Endothelial cell of umbilical vein (primary cell): ENCODE results near the gene MAML3. TPM values are rescaled to one million over a fixed set of nuclear protein-coding genes. Genes with fewer than 3 reads are reported as not detected.

Experiments
- BruUV-seq: library from RNA; stranded (reverse); fragments of 400-500 nt; replicated peaks from 2 replicates; lab custom pipeline; 2021; lab: Mats Ljungman, UMichigan
- CTCF ChIA-PET: fragments of 300-600, 350-600 bp; sonication (Branson Sonifier 250); formaldehyde crosslinking; loops from one replicate; lab custom pipeline; 2021; ENCODE audit warnings: antibody characterized with exemption, inconsistent platforms; lab: Charles Lee
- POLR2A ChIA-PET: fragments of 300-600, 350-600 bp; sonication (Branson Sonifier 250); formaldehyde crosslinking; loops from one replicate; lab custom pipeline; 2021; ENCODE audit warnings: antibody characterized with exemption, inconsistent platforms; lab: Charles Lee
- DNase-seq: peaks from one replicate; pipeline ENCODE4 v3.0.0-alpha.2; 2011; ENCODE audit warnings: low read depth, low spot score
- FAIRE-seq: peaks from 2 replicates; lab custom pipeline; 2011; peaks lifted over from hg19 to GRCh38; lab: Jason Lieb, UNC
- H2AFZ ChIP-seq: 2 replicates; pipeline ENCODE4 v1.6.0; 2012; ENCODE audit warnings: low read depth, low read length, control low read depth, inconsistent platforms
- H3K27ac ChIP-seq: 2 replicates; pipeline ENCODE4 v1.5.1; 2011; ENCODE audit warnings: low read depth, mild to moderate bottlenecking, control low read depth, low read length, moderate library complexity; ENCODE audit not compliant: insufficient read depth
- H3K27me3 ChIP-seq, 2 experiments: 2 replicates each; pipeline versions ENCODE4 v1.6.0 to v1.6.1; 2011; ENCODE audit warnings: low read length in 2 of 2, mixed read lengths in 1 of 2; ENCODE audit not compliant: control insufficient read depth in 2 of 2, insufficient read depth in 2 of 2
- H3K36me3 ChIP-seq, 2 experiments: 2 replicates in 1 of 2; 3 replicates in 1 of 2; pipeline ENCODE4 v1.5.1; 2011; ENCODE audit warnings: low read length in 2 of 2, mild to moderate bottlenecking in 1 of 2, moderate library complexity in 1 of 2; ENCODE audit not compliant: control insufficient read depth in 2 of 2, insufficient read depth in 2 of 2; ENCODE audit errors: extremely low read depth in 1 of 2
- H3K4me1 ChIP-seq: 3 replicates; pipeline ENCODE4 v1.5.1; 2011; ENCODE audit warnings: mild to moderate bottlenecking, low read length; ENCODE audit not compliant: control insufficient read depth, insufficient read depth; ENCODE audit errors: extremely low read depth
- H3K4me2 ChIP-seq: 2 replicates; pipeline ENCODE4 v1.6.1; 2011; ENCODE audit warnings: low read length, control low read depth, mixed read lengths; ENCODE audit not compliant: insufficient read depth
- H3K4me3 ChIP-seq, 3 experiments: fragments of 200-600 bp in 1 of 3; sonication (generic), shearing (Covaris generic) in 1 of 3; replicated peaks in 1 of 3; 2 replicates each; pipeline ENCODE4 v1.5.1; 2011 to 2016; ENCODE audit warnings: control low read depth in 3 of 3, low read length in 3 of 3, mild to moderate bottlenecking in 2 of 3, inconsistent platforms in 1 of 3, low read depth in 1 of 3, moderate library complexity in 1 of 3; ENCODE audit not compliant: insufficient read depth in 1 of 3
- H3K79me2 ChIP-seq: 2 replicates; pipeline ENCODE4 v1.6.0; 2012; ENCODE audit warnings: low read length, inconsistent platforms; ENCODE audit not compliant: control insufficient read depth, insufficient read depth
- H3K9ac ChIP-seq: replicated peaks from 2 replicates; pipeline ENCODE3; 2011; ENCODE audit warnings: low read length, control low read depth; ENCODE audit not compliant: insufficient read depth; ENCODE audit errors: extremely low read depth
- H3K9me1 ChIP-seq: replicated peaks from 3 replicates; pipeline ENCODE4 v1.6.0; 2011; ENCODE audit warnings: mild to moderate bottlenecking, low read length; ENCODE audit not compliant: control insufficient read depth, insufficient read depth; ENCODE audit errors: extremely low read depth
- H3K9me3 ChIP-seq: replicated peaks from 2 replicates; pipeline ENCODE4 v1.5.1; 2012; ENCODE audit warnings: low read length, inconsistent platforms; ENCODE audit not compliant: control insufficient read depth, insufficient read depth
- H4K20me1 ChIP-seq: replicated peaks from 2 replicates; pipeline ENCODE3; 2011; ENCODE audit warnings: mild to moderate bottlenecking, low read length; ENCODE audit not compliant: control insufficient read depth, insufficient read depth; ENCODE audit errors: extremely low read depth
- EZH2 ChIP-seq: IDR thresholded peaks from 2 replicates; pipeline ENCODE4 v1.6.1; 2012; ENCODE audit warnings: borderline replicate concordance, low read depth, mild to moderate bottlenecking, moderate library complexity, low read length, inconsistent platforms; ENCODE audit not compliant: severe bottlenecking
- FOS ChIP-seq: IDR thresholded peaks from 2 replicates; pipeline ENCODE4 v1.6.1; 2011; ENCODE audit warnings: mild to moderate bottlenecking, low read length, moderate library complexity, borderline replicate concordance; ENCODE audit not compliant: insufficient read depth
- GATA2 ChIP-seq: IDR thresholded peaks from 2 replicates; pipeline ENCODE4 v1.7.0; 2011; ENCODE audit warnings: low read depth, mild to moderate bottlenecking, moderate library complexity, mixed read lengths, low read length; ENCODE audit not compliant: insufficient read length, insufficient read depth
- JUN ChIP-seq: IDR thresholded peaks from 2 replicates; pipeline ENCODE4 v1.6.1; 2011; ENCODE audit warnings: borderline replicate concordance, low read depth; ENCODE audit not compliant: insufficient read length, insufficient read depth
- MYC ChIP-seq: IDR thresholded peaks from one replicate; pipeline ENCODE4 v1.6.1; 2011; ENCODE audit warnings: mild to moderate bottlenecking, low read depth, low read length
- POLR2A ChIP-seq: IDR thresholded peaks from 2 replicates; pipeline ENCODE4 v1.6.1; 2012; ENCODE audit warnings: low read depth, mild to moderate bottlenecking, control low read depth, low read length
- POLR2AphosphoS5 ChIP-seq: IDR thresholded peaks from 2 replicates; pipeline ENCODE4 v1.6.1; 2012; ENCODE audit warnings: low read depth, mild to moderate bottlenecking, control low read depth, low read length, moderate library complexity; ENCODE audit not compliant: insufficient read depth
- dilution Hi-C: fragments of 300-500 bp; cut with MboI; formaldehyde crosslinking; loops from one replicate; pipeline ENCODE4 v1.15.0; 2019; ENCODE audit warnings: low sequenced_read_pairs; ENCODE audit not compliant: extremely low pct_ligation_motif_present
- intact Hi-C: fragments of 100-400 bp; cut with micrococcal nuclease; formaldehyde crosslinking; loops from one replicate; pipeline ENCODE4 v1.10.0; 2022
- polyA plus RNA-seq, 4 experiments: library from polyadenylated mRNA; depleted of rRNA in 3 of 4; stranded (reverse) in 3 of 4; unstranded in 1 of 4; fragments of >200 nt; gene quantifications; 2 replicates each; pipeline versions ENCODE4 v1.2.1 to v1.2.3, GENCODE V29; 2011 to 2012; ENCODE audit warnings: missing spikeins in 1 of 4
- total RNA-seq: library from RNA; stranded (reverse); gene quantifications from 2 replicates; pipeline ENCODE4 v1.2.3, GENCODE V29; 2021
- TF ChIP-seq, protein P1 (sequence below), 2 donors: IDR thresholded peaks; 1 replicate in 1 of 2; 2 replicates in 1 of 2; pipeline ENCODE4 v1.5.1; 2011; ENCODE audit warnings: low read length in 2 of 2, mild to moderate bottlenecking in 2 of 2, moderate library complexity in 2 of 2, control low read depth in 1 of 2, inconsistent platforms in 1 of 2, low read depth in 1 of 2; ENCODE audit not compliant: insufficient read depth in 1 of 2; ENCODE audit errors: extremely low read depth in 1 of 2
- TF ChIP-seq, protein P2 (sequence below): IDR thresholded peaks from 2 replicates; pipeline ENCODE4 v1.6.1; 2011; ENCODE audit not compliant: insufficient read depth, insufficient read length

MAML3 gene
- total and polyA plus RNA-seq, 2 donors (not counting 3 experiments of a cell fraction or from before 2014, with no cell fraction given): 14.0 to 20.3 TPM

DNA sequence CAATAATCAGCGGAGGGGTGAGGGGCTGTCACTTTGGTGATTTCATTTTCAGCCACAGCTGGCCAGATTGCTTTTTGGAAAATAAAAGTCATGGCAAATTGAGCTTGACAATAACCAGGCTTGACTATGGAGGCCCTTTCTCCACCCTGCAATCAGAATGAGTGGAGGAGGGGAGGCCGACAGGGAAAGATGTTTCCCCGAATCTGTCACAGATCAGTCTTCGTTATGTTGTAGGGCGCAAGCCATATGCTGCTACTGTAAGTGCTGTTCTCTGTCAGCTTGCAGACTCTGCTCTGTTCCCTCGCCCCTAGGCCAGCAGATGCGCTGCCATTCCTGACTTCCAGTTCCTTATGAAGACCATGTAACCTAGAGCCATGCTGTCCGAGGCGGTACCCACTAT is 374.3 kb downstream of the MAML3 start:
- ChIA-PET POLR2A (no interaction called here), CTCF (interaction anchor here (1.4 kb wide), 1 partner anchor 12 kb away, joined by 4 read pairs; no protein-coding TSS in a partner anchor)
- Histone ChIP-seq H3K9ac (no peak overlapping the region), H2AFZ (no peak overlapping the region), H3K9me3 (no peaks in the 10 kb centered on the region), H3K4me2 (no peak overlapping the region), H3K36me3 (no peaks in the 10 kb centered on the region), H3K27me3 (no peaks in the 10 kb centered on the region), H3K9me1 (no peaks in the 10 kb centered on the region), H3K79me2 (no peaks in the 10 kb centered on the region), H4K20me1 (no peaks in the 10 kb centered on the region), H3K4me1 (peaks cover 13% of the 10 kb centered on the region), H3K4me3 (no peak overlapping the region), H3K27ac (no peak overlapping the region)
- FAIRE-seq: no peak
- intact Hi-C loops (no loop called here), dilution Hi-C loops (no loop called here)
- no TSS peak for BruUV-seq
- DNase-seq: no peak
- TF ChIP-seq, protein P1, sequence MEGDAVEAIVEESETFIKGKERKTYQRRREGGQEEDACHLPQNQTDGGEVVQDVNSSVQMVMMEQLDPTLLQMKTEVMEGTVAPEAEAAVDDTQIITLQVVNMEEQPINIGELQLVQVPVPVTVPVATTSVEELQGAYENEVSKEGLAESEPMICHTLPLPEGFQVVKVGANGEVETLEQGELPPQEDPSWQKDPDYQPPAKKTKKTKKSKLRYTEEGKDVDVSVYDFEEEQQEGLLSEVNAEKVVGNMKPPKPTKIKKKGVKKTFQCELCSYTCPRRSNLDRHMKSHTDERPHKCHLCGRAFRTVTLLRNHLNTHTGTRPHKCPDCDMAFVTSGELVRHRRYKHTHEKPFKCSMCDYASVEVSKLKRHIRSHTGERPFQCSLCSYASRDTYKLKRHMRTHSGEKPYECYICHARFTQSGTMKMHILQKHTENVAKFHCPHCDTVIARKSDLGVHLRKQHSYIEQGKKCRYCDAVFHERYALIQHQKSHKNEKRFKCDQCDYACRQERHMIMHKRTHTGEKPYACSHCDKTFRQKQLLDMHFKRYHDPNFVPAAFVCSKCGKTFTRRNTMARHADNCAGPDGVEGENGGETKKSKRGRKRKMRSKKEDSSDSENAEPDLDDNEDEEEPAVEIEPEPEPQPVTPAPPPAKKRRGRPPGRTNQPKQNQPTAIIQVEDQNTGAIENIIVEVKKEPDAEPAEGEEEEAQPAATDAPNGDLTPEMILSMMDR (IDR thresholded peaks at IDR 0.05; ENCODE audit: extremely low read depth in 1 of 2, insufficient read depth in 1 of 2, low read depth in 1 of 2, low read length in 2 of 2): no peak
- TF ChIP-seq FOS (no peak), EZH2 (no peak), JUN (no peak), POLR2AphosphoS5 (no peak), MYC (no peak), POLR2A (no peak), GATA2 (no peak)
- TF ChIP-seq, protein P2, sequence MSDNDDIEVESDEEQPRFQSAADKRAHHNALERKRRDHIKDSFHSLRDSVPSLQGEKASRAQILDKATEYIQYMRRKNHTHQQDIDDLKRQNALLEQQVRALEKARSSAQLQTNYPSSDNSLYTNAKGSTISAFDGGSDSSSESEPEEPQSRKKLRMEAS: no peak
